Measurements from ENCODE around the gene CACNA1I. TPM values are rescaled to one million over a fixed set of nuclear protein-coding genes. Genes with fewer than 3 reads are reported as not detected.

The CACNA1I gene
- polyA plus RNA-seq, 1 of the 3 experiments (the other 2 are of a cell fraction) = not detected

GRCh38 chr22:39722501-39722900 lies 151.9 kb downstream of the CACNA1I start:
- TF ChIP-seq FOSL2 (IDR thresholded peaks at IDR 0.05; ENCODE audit: borderline replicate concordance, low read depth) (no peak), REST (IDR thresholded peaks at IDR 0.05; ENCODE audit: low read depth, low read length) (no peak), POLR2AphosphoS5 (IDR thresholded peaks at IDR 0.05; ENCODE audit: low read depth, low read length) (no peak), USF2 (IDR thresholded peaks at IDR 0.05; ENCODE audit: borderline replicate concordance, low read depth, low read length) (no peak), YY1 (IDR thresholded peaks at IDR 0.05; ENCODE audit: low read depth) (no peak), MAX (IDR thresholded peaks at IDR 0.05; ENCODE audit: low read depth) (no peak), FOXJ3 (CRISPR knock-in tag; IDR thresholded peaks at IDR 0.05) (no peak), NFIC (IDR thresholded peaks at IDR 0.05; ENCODE audit: borderline replicate concordance) (no peak), MEF2A (IDR thresholded peaks at IDR 0.05; ENCODE audit: borderline replicate concordance, low read depth) (no peak), RCOR1 (IDR thresholded peaks at IDR 0.05; ENCODE audit: low read length) (no peak), ZBTB33 (IDR thresholded peaks at IDR 0.05; ENCODE audit: borderline replicate concordance, low read depth) (no peak), TEAD4 (IDR thresholded peaks at IDR 0.05; ENCODE audit: borderline replicate concordance, insufficient read depth) (no peak), GABPA (IDR thresholded peaks at IDR 0.05; ENCODE audit: low read depth) (no peak)
- 100% methylated on average over 1 of the region's 4 CpGs for WGBS (ENCODE audit: low lambda C conversion rate)
- ChIA-PET CTCF (no interaction called here), POLR2A (no interaction called here)
- Histone ChIP-seq H3K4me2 (no peak overlapping the region), H3K27ac (ENCODE audit: low read depth in 2 of 2, low read length in 1 of 2) (no peak overlapping the region), H3K4me3 (ENCODE audit: low read depth in 2 of 2, low read length in 1 of 2) (no peak overlapping the region), H2AFZ (ENCODE audit: low read depth) (no peak overlapping the region), H3K9ac (no peak overlapping the region), H3K9me3 (no peaks in the 10 kb centered on the region), H3K79me2 (ENCODE audit: insufficient read depth) (no peaks in the 10 kb centered on the region), H3K36me3 (replicated peaks in 1 of 2; ENCODE audit: control insufficient read depth in 1 of 2, insufficient read depth in 2 of 2, low read length in 1 of 2) (no peaks in the 10 kb centered on the region), H3K4me1 (ENCODE audit: control insufficient read depth in 1 of 2, insufficient read depth in 2 of 2, low read depth in 1 of 2, low read length in 1 of 2) (peaks cover 0 to 2% of the 10 kb centered on the region in 2 experiments; a peak in 1 of 4 replicates), H3F3A (replicated peaks; ENCODE audit: insufficient read depth) (no peaks in the 10 kb centered on the region), H4K20me1 (ENCODE audit: insufficient read depth) (no peaks in the 10 kb centered on the region), H3K9me2 (no peaks in the 10 kb centered on the region), H3K27me3 (ENCODE audit: insufficient read depth) (no peaks in the 10 kb centered on the region)
- DNase-seq = no peak

Data from SK-N-SH (cell line).